Measurements from ENCODE around the gene LGALS12.

GRCh38 chr11:63527667-63528066 lies 21.8 kb downstream of the LGALS12 start:
- TF ChIP-seq ESRRA (IDR thresholded peaks at IDR 0.05; ENCODE audit: low read length): no peak
- TF ChIP-seq TBL1XR1 (IDR thresholded peaks at IDR 0.05; ENCODE audit: low read depth, low read length): no peak
- TF ChIP-seq GABPA (IDR thresholded peaks at IDR 0.05; ENCODE audit: low read depth): no peak
- TF ChIP-seq NFYB (IDR thresholded peaks at IDR 0.05; ENCODE audit: insufficient read depth, low read depth, low read length): no peak
- no peak for TF ChIP-seq TCF12 (IDR thresholded peaks at IDR 0.05; ENCODE audit: low read depth, low read length)
- no peak for TF ChIP-seq POLR2A (IDR thresholded peaks at IDR 0.05; ENCODE audit: low read depth, low read length)
- no peak for TF ChIP-seq ATF2 (IDR thresholded peaks at IDR 0.05; ENCODE audit: low read length)
- no peak for TF ChIP-seq SP1 (IDR thresholded peaks at IDR 0.05; ENCODE audit: low read depth, low read length)
- no peak for TF ChIP-seq RAD21 (IDR thresholded peaks at IDR 0.05; ENCODE audit: insufficient read depth, low read depth, low read length)

Measured in GM12878 (cell line).